Stimulated activated memory B cell treated with anti-CD40 and anti-IgM and Interleukin-4, amounts not matched to agents 10 μg/mL and 1 μg/mL and 100 μg/mL, for 72 hours (primary cell): Measurements from ENCODE around the gene CCSER1.
"Not testable (repeated sequence)": the region's sequence is repeated elsewhere in the genome, so short reads cannot be mapped to it uniquely, and the experiment has no call there.

ENCODE experiments used
- ATAC-seq: fragments of 150-1000 bp; cut with Tn5 transposase; 2 replicates; pipeline ENCODE4 v1.10.0; 2021
- H3K27ac Mint-ChIP-seq: one replicate; pipeline ENCODE4 v1.8.0; 2022; ENCODE audit warnings: mild to moderate bottlenecking, mixed read lengths
- H3K27me3 Mint-ChIP-seq: one replicate; pipeline ENCODE4 v1.8.0; 2022; ENCODE audit warnings: mixed read lengths
- H3K36me3 Mint-ChIP-seq: one replicate; pipeline ENCODE4 v1.8.0; 2022; ENCODE audit warnings: mixed read lengths
- H3K4me1 Mint-ChIP-seq: one replicate; pipeline ENCODE4 v1.8.0; 2022; ENCODE audit warnings: mixed read lengths
- H3K4me3 Mint-ChIP-seq: one replicate; pipeline ENCODE4 v1.8.0; 2022; ENCODE audit warnings: mild to moderate bottlenecking, moderate library complexity, mixed read lengths
- H3K9me3 Mint-ChIP-seq: one replicate; pipeline ENCODE4 v1.8.0; 2022; ENCODE audit warnings: mixed read lengths

The CCSER1 gene

DNA sequence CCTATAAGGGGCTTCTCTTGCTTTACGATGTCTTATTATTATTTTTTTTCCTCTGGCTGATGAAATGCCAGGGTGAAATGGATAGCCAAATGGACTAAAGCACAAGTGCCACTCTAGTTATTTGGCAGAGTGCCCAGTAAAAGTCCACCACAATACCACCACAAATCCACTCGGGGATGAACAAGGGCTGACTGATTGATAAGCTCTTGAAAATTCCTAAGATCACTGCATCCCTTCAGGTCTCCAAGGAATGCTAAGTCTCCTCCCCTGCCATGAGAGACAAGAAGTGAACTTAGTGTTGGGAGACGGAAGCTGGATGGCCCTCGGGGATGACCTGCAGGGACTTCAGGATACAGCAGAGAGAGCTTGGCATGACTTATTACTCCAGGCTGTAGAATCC lies 1229.3 kb downstream of the CCSER1 start:
- not testable (repeated sequence) for H3K36me3 Mint-ChIP-seq, H3K4me3 Mint-ChIP-seq, ATAC-seq

DNA sequence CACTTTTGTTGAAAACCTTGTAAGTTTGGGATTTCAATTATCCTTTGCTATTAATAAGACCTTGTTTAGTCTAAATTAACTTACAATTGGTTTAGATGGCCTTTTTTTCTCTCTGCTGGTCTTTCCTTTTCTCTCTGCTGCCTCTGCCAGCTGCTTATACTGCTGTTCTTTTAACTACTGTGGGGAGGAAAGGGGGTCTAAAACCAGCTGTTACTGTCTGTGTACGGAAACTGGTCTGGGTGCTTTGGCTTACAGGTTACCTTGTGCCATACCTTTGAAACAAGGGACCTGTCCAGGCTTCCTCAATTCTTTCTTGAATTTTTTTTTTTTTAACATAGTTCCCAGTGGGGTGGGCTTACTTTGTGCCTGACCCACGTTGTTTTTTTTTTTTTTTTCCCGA lies 1230.8 kb downstream of the CCSER1 start:
- not testable (repeated sequence) for H3K4me1 Mint-ChIP-seq, H3K27ac Mint-ChIP-seq, H3K27me3 Mint-ChIP-seq, H3K9me3 Mint-ChIP-seq, H3K4me3 Mint-ChIP-seq, H3K36me3 Mint-ChIP-seq, ATAC-seq

More for the DNA sequence above, 1229.3 kb downstream of the CCSER1 start:
- not testable (repeated sequence) for H3K27ac Mint-ChIP-seq, H3K27me3 Mint-ChIP-seq, H3K4me1 Mint-ChIP-seq, H3K9me3 Mint-ChIP-seq

DNA sequence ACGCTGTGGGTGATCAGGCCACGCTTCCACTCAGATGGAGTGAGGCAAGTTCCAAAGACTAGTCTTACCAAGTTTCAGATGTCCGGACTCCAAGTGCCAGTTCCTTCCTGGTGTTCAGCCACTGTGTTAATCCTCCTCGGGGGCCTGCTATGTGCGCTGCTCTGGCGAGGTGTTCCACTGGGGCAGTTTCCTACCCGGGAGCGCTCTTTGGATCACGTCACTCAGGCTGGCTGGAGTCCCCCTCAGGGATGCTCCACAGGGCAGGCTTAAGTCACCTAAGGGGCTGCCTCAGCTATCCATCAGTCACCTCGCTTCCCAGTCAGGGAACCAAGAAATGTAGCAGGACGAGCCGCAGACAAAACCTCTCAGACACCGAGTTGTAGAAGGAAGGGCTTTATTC lies 1231.4 kb downstream of the CCSER1 start:
- H3K27ac Mint-ChIP-seq, H3K9me3 Mint-ChIP-seq, ATAC-seq, H3K27me3 Mint-ChIP-seq, H3K4me1 Mint-ChIP-seq, H3K36me3 Mint-ChIP-seq, H3K4me3 Mint-ChIP-seq: not testable (repeated sequence)

DNA sequence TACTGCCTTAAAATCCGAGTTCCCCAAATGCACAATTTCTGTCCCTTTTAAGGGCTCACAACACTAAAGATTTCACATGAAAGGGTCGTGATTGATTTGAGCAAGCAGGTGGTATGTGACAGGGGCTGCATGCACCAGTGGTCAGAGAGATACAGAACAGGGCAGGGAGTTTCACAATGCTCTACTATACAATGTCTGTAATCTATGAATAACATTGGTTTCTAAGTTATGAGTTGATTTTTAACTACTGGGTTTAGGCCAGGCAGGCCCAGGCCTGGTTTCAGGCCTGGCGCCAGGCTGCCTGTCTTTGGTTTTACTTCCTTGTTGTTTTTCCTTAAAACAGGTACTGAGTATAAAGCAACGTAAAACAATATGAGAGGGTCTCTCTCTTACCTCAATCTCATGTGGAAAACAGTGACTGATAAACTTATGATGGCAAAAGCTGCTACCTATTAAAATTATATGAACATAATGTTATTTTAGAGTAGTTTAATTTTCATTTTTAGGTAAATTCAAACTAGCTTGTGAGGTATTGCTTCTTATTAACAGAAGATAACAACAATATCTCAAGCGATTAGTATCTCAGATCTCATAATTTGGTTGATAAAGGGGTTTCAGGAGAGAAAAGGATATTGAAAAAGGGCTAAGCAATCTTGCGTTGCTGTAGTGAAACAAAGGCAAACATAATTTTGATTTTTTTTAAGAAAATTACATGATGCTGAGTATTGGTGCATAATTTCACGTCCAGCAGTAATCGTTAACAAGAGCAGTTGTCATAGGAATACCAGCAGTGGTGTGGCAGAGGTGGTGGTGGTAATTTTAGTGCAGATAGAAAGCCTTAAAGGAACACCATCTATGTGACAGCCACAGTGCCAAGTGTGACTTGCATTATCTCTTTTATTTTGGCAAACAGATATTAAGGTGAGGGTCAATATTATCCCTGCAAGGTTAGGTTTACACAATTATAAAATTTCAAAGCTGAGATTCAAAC lies 1232.1 kb downstream of the CCSER1 start:
- Mint-ChIP-seq H3K9me3 (peaks cover 3% of the 10 kb centered on the region), H3K4me1 (peaks cover 4% of the 10 kb centered on the region), H3K4me3 (no peak overlapping the region), H3K27ac (no peak overlapping the region), H3K27me3 (no peaks in the 10 kb centered on the region), H3K36me3 (no peaks in the 10 kb centered on the region)
- ATAC-seq = no peak

DNA sequence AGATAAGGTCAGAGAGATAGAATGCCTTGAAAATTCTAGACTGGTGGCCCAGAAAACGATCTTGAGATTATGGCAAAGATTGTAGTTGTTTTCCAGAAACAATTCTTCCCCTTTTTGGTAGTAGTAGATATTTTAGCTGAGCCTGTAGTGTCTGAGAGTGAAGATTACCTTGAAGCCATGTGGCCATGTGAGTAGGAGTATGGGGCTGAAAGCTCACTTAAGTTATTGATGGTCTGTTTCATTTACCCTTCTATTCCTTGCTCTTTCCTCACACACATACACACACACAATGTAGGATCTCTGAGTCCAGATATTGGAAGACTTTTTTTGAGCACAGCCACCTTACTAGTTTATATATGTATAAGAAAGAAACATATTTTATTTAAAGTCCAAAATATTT lies 1234.9 kb downstream of the CCSER1 start:
- H3K4me3 Mint-ChIP-seq = no peak overlapping the region
- no peak for ATAC-seq
- no peak overlapping the region for H3K27ac Mint-ChIP-seq
- H3K36me3 Mint-ChIP-seq = no peaks in the 10 kb centered on the region
- no peaks in the 10 kb centered on the region for H3K27me3 Mint-ChIP-seq
- peaks cover 4% of the 10 kb centered on the region for H3K4me1 Mint-ChIP-seq
- H3K9me3 Mint-ChIP-seq = peaks cover 3% of the 10 kb centered on the region

DNA sequence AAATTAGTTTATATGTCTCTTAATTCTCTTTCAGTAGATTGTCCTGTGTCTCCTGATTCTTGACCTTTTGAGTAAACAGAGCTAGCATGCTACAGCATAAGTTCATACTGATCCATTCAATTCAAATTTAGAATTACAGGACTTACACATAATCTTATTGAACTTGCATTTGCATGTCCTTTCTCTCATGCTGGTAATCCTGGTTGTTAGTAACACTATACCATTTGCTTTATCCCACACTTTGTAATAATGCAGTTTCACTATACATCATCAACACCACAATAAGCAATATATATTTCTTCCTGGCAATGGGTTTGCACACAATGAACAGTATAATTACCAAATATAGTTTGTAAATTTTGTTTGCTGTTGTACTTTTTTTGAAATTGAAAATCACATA lies 1239.4 kb downstream of the CCSER1 start:
- Mint-ChIP-seq H3K27ac (no peak overlapping the region), H3K27me3 (no peaks in the 10 kb centered on the region), H3K9me3 (no peaks in the 10 kb centered on the region), H3K4me3 (no peak overlapping the region), H3K4me1 (no peaks in the 10 kb centered on the region), H3K36me3 (no peaks in the 10 kb centered on the region)
- ATAC-seq = no peak

DNA sequence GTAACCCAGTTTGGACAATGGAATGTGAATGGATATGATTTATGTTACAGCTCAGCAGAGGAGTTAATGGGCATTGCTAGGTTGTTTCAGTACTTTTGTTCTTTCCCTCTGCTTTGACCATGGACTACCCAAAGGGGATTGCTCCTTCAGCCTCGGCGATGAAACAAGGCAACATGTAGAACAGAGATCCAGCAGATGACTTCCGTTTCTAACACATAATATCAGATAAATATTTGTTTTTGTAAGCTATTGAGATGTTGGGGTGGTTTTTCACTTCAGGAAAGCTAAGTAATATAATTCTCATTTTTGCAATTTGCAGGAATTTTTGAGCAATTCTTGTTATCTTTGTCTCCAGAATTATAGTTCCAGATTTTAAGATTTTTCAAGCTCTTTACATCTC lies 1241.9 kb downstream of the CCSER1 start:
- no peak overlapping the region for H3K27ac Mint-ChIP-seq
- H3K36me3 Mint-ChIP-seq = no peaks in the 10 kb centered on the region
- H3K9me3 Mint-ChIP-seq = no peaks in the 10 kb centered on the region
- no peaks in the 10 kb centered on the region for H3K4me1 Mint-ChIP-seq
- no peaks in the 10 kb centered on the region for H3K27me3 Mint-ChIP-seq
- ATAC-seq = no peak
- no peak overlapping the region for H3K4me3 Mint-ChIP-seq

DNA sequence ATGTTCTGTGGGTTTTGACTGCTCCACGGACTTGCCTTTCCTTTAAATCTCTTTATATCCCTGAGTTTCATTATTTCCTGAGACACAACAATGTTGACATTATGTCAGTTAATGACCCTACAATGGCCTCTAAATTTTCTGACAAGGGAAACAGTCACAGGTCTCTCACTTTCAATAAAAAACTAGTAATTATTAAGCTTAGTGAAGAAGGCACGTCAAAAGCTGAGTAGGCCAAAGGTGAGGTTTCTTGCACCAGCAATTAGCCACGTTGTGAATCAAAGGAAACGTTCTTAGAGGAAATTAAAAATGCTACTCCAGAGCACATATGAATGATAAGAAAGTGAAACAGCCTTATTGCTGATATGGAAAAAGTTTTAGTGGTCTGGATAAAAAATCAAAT lies 1246.4 kb downstream of the CCSER1 start:
- peaks cover 6% of the 10 kb centered on the region for H3K9me3 Mint-ChIP-seq
- H3K27me3 Mint-ChIP-seq = no peaks in the 10 kb centered on the region
- H3K4me1 Mint-ChIP-seq = no peaks in the 10 kb centered on the region
- H3K36me3 Mint-ChIP-seq = no peaks in the 10 kb centered on the region
- H3K4me3 Mint-ChIP-seq = no peak overlapping the region
- no peak overlapping the region for H3K27ac Mint-ChIP-seq
- no peak for ATAC-seq

DNA sequence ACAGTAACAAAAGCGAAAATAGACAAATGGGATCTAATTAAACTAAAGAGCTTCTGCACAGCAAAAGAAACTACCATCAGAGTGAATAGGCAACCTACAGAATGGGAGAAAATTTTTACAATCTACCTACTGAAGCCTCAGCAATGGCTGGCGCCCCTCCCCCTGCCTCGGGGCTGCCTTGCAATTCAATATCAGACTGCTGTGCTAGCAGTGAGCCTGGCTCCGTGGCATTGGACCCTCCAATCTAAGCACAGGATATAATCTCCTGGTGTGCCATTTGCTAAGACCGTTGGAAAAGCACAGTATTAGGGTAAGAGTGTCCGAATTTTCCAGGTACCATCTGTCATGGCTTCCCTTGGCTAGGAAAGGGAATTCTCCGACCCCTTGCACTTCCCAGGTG lies 1278.2 kb downstream of the CCSER1 start:
- not testable (repeated sequence) for H3K27me3 Mint-ChIP-seq, H3K9me3 Mint-ChIP-seq, H3K4me3 Mint-ChIP-seq, H3K36me3 Mint-ChIP-seq, H3K27ac Mint-ChIP-seq, ATAC-seq, H3K4me1 Mint-ChIP-seq

DNA sequence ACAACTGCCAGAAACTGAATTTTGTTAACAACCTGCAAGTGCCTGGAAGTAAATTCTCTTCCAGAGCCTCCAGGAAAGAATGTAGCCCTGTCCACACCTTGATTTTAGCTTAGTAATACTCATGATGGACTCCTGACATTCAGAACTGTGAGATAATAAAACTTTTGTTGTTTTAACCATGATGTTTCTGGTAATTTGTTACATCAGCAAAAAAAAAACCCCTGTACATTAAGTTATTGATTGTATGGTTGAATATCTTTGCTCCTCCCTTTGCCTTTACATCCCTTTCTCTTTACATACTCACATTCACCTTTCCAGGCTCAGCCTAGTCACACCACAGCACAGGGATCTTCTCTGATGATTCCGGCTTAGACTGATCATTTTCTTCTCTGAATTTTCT lies 1294.8 kb downstream of the CCSER1 start:
- Mint-ChIP-seq H3K4me3 (no peak overlapping the region), H3K36me3 (no peaks in the 10 kb centered on the region), H3K27me3 (no peaks in the 10 kb centered on the region), H3K27ac (no peak overlapping the region), H3K9me3 (peaks cover 20% of the 10 kb centered on the region), H3K4me1 (no peaks in the 10 kb centered on the region)
- no peak for ATAC-seq

DNA sequence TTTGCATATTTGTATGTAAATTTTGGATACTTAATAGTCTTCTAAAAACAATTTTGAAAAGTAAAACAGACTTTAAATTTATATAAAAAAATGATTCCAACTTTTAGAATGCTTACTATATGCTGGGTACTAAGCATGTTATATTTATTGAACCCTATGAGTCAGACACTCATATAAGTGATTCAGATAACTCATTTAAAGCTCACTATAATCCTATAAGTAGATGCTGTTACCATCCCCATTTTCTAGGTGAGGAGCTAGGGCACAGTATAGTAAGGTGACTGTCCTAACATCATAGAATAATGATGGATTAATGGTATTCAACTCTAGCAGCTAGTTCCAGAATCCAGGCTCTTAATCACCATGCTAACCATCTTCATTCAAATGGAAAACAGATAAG lies 1299.5 kb downstream of the CCSER1 start:
- no peak for ATAC-seq
- H3K4me3 Mint-ChIP-seq = no peak overlapping the region
- H3K27ac Mint-ChIP-seq = no peak overlapping the region
- no peaks in the 10 kb centered on the region for H3K36me3 Mint-ChIP-seq
- no peaks in the 10 kb centered on the region for H3K4me1 Mint-ChIP-seq
- H3K27me3 Mint-ChIP-seq = no peaks in the 10 kb centered on the region
- peaks cover 8% of the 10 kb centered on the region for H3K9me3 Mint-ChIP-seq

DNA sequence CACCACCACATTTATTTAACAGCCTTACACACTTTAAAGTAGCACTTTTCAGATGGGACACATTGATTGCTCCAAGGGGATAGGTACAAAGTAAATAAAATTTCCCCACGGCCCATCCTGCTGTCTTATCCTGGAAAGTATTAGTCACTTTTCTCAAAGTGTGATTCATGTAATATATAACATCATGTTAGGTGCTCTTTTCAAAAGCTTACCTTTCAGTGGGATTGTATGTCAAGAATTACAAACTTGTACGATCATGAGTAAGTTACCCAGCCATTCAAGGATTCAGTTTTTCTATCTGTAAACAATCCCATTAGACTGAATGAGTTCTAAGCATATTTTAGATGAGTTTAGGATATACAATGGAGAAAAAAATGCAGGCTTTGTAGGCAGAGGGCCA lies 1300.0 kb downstream of the CCSER1 start:
- ATAC-seq = no peak
- Mint-ChIP-seq H3K27ac (no peak overlapping the region), H3K27me3 (no peaks in the 10 kb centered on the region), H3K4me1 (no peaks in the 10 kb centered on the region), H3K36me3 (no peaks in the 10 kb centered on the region), H3K9me3 (peaks cover 11% of the 10 kb centered on the region), H3K4me3 (no peak overlapping the region)

DNA sequence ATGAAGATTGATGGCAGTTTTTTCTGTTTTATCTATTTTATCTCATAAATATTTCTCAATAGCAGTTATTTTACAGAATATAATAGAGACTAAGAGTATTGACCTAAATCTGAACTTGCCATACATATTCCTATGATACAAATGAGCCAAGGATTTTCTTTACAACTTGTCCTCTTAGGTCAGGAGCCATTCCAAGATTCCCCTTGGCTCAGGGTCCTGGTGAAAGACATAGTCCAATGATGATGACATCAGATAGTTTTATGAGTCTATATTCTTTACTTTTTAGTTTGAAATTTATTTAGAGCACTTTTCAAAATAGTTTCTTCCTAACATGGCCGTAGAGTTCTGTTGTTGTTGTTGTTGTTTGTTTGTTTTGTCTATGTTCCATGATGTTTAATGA lies 1307.4 kb downstream of the CCSER1 start:
- Mint-ChIP-seq H3K9me3 (peaks cover 12% of the 10 kb centered on the region), H3K36me3 (no peaks in the 10 kb centered on the region), H3K4me3 (no peak overlapping the region), H3K27me3 (no peaks in the 10 kb centered on the region), H3K27ac (no peak overlapping the region), H3K4me1 (no peaks in the 10 kb centered on the region)
- ATAC-seq = no peak

DNA sequence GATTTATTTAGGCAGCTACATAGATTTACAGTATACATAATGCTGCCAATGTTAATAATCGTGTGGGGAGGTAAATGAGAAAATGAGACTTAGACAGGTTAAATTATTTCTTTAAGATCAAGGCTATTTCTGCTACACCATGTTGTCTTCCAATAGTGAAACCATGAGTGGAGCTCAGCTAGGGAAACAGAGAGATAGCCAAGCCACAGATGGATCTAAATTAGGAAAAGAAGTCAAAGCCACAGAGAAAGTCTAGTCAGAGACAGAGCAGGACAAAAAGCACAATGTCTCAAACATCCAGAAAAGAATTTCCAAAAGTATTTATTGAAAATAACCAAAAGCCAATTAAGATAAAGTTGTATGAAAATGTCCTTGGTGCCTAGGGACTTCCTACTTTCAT lies 1309.4 kb downstream of the CCSER1 start:
- peaks cover 12% of the 10 kb centered on the region for H3K9me3 Mint-ChIP-seq
- H3K4me3 Mint-ChIP-seq = no peak overlapping the region
- no peak for ATAC-seq
- no peaks in the 10 kb centered on the region for H3K27me3 Mint-ChIP-seq
- no peak overlapping the region for H3K27ac Mint-ChIP-seq
- H3K36me3 Mint-ChIP-seq = no peaks in the 10 kb centered on the region
- H3K4me1 Mint-ChIP-seq = no peaks in the 10 kb centered on the region

DNA sequence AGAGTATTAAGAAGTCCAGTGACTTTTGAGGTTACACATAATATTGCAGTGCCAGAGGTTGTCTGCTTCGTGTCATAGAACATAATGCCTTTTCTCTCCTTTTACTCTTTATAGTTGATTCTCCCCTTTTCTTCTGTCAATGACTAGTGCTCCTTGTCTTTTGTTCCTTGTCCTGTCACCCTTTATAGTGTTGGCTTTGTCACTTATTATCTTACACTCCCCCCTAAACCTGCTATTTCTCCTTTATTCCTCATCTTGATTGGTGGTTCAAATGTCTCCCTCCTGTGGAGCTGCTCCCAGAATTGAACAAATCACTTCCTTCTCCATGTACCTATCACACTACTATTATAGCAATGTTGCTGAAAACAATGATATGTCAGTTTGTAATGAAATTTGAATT lies 1320.0 kb downstream of the CCSER1 start:
- H3K4me1 Mint-ChIP-seq = no peaks in the 10 kb centered on the region
- no peak overlapping the region for H3K4me3 Mint-ChIP-seq
- no peaks in the 10 kb centered on the region for H3K36me3 Mint-ChIP-seq
- no peaks in the 10 kb centered on the region for H3K27me3 Mint-ChIP-seq
- no peak for ATAC-seq
- no peak overlapping the region for H3K27ac Mint-ChIP-seq
- no peaks in the 10 kb centered on the region for H3K9me3 Mint-ChIP-seq

DNA sequence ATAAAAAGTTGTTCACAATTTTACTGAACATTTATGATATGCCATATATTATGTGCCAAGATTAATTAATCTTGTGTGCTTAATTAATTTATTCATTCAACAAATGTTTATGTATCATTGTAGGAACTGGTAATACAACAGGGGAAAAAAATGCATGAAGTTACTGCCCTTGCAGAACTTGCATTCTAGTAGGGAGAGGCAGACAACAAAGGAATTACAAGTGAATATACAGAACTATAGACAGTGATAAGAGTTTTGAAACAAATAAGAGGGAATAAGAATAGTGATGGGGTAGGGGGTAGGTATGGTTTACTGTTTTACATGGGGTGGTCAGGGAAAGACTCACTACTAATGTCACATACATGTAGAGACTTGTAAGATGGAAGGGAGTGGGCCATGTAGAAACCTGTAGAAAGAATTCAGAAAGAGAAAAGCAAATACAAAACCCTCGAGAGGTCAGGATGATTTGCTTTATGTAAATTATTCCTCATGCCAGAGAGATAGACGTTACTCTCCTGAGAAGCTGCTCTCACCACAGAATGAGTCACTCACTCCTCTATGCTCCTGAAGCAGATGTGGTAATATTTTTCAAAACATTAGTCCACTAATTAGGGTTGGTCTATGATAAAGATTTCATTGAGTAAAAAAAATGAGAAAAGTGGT lies 1321.6 kb downstream of the CCSER1 start:
- Mint-ChIP-seq H3K9me3 (no peaks in the 10 kb centered on the region), H3K4me1 (no peaks in the 10 kb centered on the region), H3K27me3 (no peaks in the 10 kb centered on the region), H3K27ac (no peak overlapping the region), H3K36me3 (no peaks in the 10 kb centered on the region), H3K4me3 (no peak overlapping the region)
- no peak for ATAC-seq
